Measurements from ENCODE around the gene ZNF311.
"Not testable (repeated sequence)": the region's sequence is repeated elsewhere in the genome, so short reads cannot be mapped to it uniquely, and the experiment has no call there.

ZNF311 gene

GRCh38 chr6:28953039-28953584 lies 52.0 kb downstream of the ZNF311 start:
- peak; percentile 24 for DNase-seq

DNA sequence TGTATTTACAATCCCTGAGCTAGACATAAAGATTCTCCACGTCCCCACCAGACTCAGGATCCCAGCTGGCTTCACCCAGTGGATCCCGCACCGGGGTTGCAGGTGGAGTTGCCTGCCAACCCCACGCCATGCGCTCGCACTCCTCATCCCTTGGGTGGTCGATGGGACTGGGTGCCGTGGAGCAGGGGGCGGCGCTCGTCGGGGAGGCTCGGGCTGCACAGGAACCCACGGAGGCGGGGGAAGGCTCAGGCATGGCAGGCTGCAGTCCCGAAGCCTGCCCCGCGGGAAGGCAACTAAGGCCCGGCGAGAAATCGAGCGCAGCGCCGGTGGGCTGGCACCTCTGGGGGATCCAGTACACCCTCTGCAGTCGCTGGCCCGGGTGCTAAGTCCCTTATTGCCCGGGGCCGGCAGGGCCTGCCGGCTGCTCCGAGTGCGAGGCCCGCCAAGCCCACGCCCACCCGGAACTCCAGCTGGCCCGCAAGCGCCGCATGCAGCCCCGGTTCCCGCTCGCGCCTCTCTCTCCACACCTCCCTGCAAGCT lies 55.4 kb downstream of the ZNF311 start:
- not testable (repeated sequence) for DNase-seq

DNA sequence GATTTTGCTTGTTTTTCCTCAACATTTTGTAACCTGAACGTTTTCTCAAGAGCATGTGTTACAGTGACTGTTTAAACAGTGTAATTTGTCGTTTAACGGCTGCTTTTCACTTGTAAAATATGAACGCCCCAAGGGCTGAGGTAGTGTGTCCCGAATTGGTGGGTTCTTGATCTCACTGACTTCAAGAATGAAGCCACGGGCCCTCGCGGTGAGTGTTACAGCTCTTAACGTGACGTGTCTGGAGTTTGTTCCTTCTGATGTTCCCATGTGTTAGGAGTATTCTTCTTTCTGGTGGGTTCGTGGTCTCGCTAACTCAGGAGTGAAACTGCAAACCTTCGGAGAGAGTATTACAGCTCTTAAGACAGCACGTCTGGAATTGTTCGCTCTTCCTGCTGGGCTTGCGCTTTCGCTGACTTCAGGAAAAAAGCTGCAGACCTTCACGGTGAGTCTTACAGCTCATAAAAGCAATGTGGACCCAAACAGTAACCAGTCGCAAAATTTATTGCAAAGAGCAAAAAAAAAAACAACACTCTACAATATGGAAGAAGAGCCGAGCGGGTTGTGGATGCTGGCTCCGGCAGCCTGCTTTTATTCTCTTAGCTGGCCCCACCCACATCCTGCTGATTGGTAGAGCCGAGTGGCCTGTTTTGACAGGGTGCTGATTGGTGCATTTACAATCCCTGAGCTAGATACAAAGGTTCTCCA lies 56.2 kb downstream of the ZNF311 start:
- DNase-seq = no peak

GRCh38 chr6:28947831-28948270 lies 57.3 kb downstream of the ZNF311 start:
- peak; percentile 2 for DNase-seq

DNA sequence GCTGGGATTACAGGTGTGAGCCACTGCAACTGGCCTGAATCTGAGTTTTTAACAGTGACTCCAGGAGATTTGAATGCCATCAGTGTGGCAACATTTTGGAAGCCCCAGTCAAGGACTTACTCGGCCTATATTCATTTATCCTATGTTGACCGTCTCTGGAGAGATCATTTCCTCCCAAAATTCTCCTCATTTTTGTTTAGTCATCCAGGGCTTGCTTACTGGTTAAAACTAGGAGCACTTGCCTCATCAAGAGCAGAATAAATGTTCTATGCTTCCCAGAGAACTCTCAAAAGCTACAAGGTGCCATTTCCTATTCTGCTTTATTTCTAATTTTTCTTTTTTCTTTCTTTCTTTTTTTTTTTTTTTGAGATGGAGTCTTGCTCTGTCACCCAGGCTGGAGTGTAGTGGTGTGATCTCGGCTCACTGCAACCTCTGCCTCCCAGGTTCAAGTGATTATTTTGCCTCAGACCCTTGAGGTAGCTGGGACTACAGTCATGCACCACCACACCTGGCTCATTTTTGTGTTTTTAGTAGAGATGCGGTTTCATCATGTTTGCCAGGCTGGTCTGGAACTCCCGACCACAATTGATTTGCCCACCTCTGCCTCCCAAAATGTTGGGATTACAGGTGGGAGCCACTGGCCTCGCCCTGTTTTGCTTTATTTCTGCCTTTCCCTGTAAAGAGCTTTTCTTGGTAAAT lies 57.9 kb downstream of the ZNF311 start:
- no peak for DNase-seq

GRCh38 chr6:28945349-28945748 lies 59.8 kb downstream of the ZNF311 start:
- DNase-seq = no peak

All from NCI-H524 treated with DMSO at 0.1 percent for 48 hours (cell line).